Erythroblast (primary cell): ENCODE results near the gene FOXL1.

ENCODE experiments used
- DNase-seq, 2 experiments: peaks; one replicate each; lab custom pipeline; 2025; lab: John Stamatoyannopoulos, UW
- GATA1 ChIP-seq: IDR thresholded peaks from 2 replicates; pipeline ENCODE4 v1.6.1; 2011; ENCODE audit warnings: low read depth, mild to moderate bottlenecking, control low read depth, low read length, moderate library complexity
- POLR2A ChIP-seq: IDR thresholded peaks from 2 replicates; pipeline ENCODE4 v1.6.1; 2011; ENCODE audit warnings: mild to moderate bottlenecking, low read length

Gene FOXL1

DNA sequence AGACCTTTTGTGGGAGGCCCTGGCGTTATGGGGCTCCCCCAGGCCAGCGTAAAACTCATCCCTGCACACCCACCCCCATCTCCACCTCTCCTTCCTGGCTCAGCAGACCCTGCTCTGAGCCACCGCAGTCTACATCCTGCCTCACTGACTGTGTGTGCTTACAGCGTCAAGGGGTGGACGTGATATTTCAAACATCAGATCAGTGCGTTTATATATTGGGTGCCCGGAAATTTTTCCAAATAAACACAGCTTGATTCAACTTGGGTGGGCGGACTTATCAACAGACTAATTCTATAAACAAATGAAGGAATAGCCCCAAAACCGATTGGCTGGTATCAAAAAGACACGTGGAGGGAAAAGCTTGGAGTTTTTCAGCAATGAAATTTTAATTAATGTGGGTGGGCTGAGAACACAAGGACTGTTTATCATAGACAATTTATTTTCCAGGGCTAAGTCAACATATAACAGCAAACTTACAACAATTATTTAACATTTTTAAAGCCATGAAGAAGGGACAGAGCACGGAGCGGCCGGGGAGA lies at the start of gene FOXL1:
FOXL1 (plus strand) TSS at position 489 of the 539 bp plus-strand sequence. CDS start 175 bp downstream, outside the sequence.
- TF ChIP-seq POLR2A, result no peak
- no peak for TF ChIP-seq GATA1
- no peak for DNase-seq

GRCh38 chr16:86529160-86529559 lies 49.2 kb upstream of the FOXL1 start:
- TF ChIP-seq POLR2A (no peak), GATA1 (no peak)
- no peak for DNase-seq

DNA sequence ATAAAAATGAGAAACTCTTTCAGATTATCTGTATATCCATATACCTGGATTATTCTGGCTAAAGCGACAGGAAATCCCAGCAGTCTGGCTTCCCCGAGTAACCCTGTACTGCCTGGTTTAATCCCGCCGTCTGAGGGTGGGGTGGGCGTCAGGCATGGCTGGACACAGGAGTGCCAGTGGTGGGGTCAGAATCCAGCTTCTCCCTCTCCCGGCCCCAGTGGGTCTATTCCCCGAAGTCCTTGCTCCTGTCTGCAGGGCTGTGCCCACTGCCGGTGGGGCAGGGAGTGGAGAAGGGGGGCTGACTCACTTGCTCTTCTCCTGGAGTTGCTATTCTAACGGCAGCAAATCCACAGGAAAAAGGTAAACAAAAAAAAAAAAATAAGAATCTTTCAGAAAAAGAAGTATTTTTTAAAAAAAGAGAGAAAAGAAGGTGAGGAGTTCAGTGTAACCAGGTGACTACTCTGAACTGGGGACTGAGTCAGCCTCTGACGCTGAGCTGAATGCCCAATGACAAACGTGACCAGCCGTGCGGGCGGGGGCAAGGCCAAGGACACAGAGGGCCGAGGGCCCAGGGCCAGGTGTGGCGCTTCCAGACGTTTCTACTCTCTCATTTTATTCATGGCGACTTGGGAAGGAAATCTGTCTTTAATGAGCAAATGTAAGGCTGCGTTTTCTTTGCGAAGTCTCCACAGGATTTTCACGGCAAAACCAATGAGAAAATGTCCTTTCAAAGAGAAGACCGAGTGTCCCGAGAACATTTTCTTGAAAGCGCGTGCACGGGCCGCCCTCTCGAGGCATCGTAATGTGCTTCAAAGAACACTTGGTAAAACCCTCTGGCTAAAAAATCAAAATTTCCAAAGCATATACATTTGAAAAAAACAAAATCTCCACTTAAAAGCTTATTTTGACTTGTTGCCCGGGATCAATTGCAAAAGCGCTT lies 47.8 kb upstream of the FOXL1 start:
- DNase-seq, result no peak
- no peak for TF ChIP-seq POLR2A

DNA sequence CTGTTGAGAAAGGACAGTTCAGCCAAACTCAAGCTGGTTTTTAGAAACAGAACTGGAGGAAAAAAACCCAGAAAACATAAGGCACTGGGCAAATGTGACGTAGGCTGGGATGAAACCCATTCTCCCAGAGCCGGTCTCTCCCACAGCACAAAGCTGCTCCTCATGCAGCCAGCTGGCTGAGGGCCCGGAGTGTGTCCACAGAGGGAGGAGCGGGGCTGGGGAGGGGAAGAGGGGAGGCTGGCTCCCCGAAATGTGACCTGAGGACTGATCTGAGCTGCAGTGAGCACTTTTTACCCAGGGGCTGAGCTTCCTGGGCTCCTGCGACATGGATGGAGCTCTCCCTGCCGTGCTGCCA lies 47.2 kb upstream of the FOXL1 start:
- no peak for DNase-seq
- TF ChIP-seq POLR2A, result no peak
- TF ChIP-seq GATA1, result no peak

DNA sequence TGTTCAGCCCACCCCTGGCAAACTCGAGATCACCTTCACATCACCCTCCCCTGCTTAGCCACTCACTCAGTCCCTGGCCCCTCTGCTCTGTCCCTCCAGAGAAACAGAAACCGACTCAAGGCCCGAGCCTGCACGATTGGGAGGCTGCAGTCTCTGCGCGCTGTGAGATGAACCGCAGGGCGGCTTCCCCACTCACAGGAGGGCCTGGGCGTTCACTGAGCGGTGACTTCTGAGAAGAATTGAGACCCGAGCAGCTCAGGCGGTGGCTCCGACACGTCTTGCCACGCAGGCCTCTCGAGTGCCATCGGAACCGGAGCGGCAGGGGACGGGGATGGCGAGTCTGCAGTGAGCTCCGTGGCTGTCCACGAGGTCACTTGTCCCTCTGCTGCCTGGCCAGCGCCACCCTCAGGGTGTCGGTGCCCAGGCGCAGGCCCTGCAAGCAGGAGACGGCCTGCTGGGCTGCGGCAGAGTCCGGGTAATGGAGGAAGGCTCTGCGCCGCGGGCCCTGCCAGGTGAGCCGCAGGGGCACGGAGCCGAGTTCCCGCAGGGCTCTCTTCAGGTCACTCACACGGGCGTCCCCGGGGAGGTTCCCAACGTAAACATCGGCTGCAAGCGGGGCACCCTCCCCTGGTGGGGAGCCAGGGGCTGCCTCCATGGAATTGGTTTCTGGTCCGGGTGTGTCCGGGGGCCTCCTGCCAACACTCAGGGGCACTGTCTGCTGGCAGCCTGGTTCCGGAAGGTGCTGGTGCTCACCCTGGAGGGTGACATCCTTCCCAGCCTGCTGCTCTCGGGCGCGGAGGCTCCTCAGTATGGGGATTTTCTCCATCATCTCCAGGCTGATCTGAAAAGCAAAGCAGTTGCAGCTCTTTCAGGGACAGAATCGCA lies 46.5 kb upstream of the FOXL1 start:
- no peak for DNase-seq
- TF ChIP-seq GATA1 (no peak), POLR2A (no peak)

DNA sequence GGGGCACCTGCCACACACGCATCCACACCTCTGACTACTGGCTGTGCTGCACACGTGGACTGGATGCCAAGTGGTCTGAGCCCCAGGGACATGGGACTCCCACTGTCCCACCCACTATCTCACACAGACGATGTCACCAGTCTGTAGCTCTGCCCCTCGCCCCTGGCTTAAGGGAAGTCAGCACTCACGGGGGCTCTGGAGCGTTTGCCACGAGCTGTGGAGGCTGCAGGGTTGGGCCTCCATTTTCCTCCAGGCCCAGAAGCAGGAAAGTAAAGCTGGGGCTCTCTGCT lies 45.9 kb upstream of the FOXL1 start:
- no peak for DNase-seq
- TF ChIP-seq POLR2A, result no peak
- TF ChIP-seq GATA1, result no peak

DNA sequence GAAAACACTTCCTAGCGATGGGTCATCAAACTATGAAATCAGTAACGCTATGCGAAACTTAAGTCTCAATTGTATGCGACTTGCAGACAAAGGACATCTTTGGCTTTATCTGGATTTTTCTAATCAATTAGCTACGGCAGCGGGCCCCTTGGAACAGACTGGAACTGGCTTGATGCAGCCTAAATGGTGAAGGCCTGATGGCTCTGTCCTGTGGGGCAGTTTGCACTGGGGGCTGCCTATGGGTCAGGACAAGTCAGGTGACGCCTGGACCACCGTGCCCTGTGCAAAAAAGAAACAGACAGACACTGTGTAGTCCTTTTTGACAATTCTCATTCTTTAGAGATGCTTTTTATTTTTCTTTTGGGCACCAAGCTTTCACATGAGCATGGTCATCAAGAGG lies 45.3 kb upstream of the FOXL1 start:
- TF ChIP-seq GATA1, result no peak
- no peak for TF ChIP-seq POLR2A
- DNase-seq, result no peak

GRCh38 chr16:86533767-86534351 lies 44.5 kb upstream of the FOXL1 start:
- no peak for DNase-seq
- TF ChIP-seq GATA1, result no peak
- no peak for TF ChIP-seq POLR2A

- TF ChIP-seq GATA1 (no peak), POLR2A (no peak)
Observed at GRCh38 chr16:86534779-86535615, 43.4 kb upstream of the FOXL1 start.

GRCh38 chr16:86536621-86537020 lies 41.7 kb upstream of the FOXL1 start:
- no peak for DNase-seq
- TF ChIP-seq GATA1 (no peak), POLR2A (no peak)

More at GRCh38 chr16:86534779-86535615, 43.4 kb upstream of the FOXL1 start:
- DNase-seq, result no peak

DNA sequence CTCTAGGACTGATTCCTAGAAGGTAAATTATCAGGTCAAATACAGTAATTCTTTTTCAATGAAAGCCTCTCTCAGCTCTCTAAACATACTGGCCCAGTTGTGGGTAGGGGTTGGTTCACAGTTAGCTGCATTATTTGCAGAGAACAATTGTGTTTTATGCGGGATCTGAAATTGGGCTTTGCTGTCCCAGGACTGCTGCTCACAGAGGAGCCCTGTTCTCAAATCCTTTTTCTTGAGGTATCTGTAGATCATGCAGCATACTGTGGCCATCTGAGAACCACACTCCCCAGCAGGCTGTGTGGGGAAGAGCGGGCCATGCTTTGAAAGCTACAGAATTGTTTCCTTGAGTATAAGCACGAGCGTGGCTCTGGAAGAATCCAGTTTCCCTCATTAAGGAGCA lies 40.9 kb upstream of the FOXL1 start:
- DNase-seq, result no peak
- TF ChIP-seq GATA1 (no peak), POLR2A (no peak)

- no peak for DNase-seq
- TF ChIP-seq POLR2A (no peak), GATA1 (no peak)
Observed at GRCh38 chr16:86538196-86538780, 40.1 kb upstream of the FOXL1 start.
